PC-9 (cell line): ENCODE measurements around the gene ONECUT2.

Experiments used
- EZH2 ChIP-seq: fragments of 200-600 bp; sonication (generic); IDR thresholded peaks from 2 replicates; pipeline ENCODE4 v1.8.0; 2017; ENCODE audit warnings: antibody characterized with exemption, low read depth
- TF ChIP-seq, protein P1 (sequence below): fragments of 200-600 bp; sonication (generic); conservative IDR thresholded peaks from 2 replicates; pipeline ENCODE4 v1.6.1; 2017; ENCODE audit warnings: mixed run types, antibody characterized with exemption, mild to moderate bottlenecking, moderate library complexity

DNA sequence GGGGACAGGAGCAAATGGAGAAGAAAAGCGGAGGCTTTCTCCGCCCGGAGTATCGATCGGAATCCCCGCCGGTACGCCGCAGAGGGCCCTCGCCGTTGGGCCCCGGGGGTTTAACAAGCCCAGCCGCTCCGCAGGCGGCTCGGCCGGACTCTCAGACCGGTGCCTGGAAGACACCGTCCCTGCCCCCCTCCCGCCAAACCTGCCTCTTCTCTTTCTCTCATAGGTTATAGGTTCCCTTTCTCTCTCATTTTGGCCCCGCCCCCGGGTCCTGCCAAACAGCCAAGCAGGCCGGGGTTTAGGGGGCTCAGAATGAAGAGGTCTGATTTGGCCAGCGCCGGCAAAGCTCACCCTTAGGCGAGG, 4.4 kb downstream of the ONECUT2 start:
- TF ChIP-seq, protein P1, sequence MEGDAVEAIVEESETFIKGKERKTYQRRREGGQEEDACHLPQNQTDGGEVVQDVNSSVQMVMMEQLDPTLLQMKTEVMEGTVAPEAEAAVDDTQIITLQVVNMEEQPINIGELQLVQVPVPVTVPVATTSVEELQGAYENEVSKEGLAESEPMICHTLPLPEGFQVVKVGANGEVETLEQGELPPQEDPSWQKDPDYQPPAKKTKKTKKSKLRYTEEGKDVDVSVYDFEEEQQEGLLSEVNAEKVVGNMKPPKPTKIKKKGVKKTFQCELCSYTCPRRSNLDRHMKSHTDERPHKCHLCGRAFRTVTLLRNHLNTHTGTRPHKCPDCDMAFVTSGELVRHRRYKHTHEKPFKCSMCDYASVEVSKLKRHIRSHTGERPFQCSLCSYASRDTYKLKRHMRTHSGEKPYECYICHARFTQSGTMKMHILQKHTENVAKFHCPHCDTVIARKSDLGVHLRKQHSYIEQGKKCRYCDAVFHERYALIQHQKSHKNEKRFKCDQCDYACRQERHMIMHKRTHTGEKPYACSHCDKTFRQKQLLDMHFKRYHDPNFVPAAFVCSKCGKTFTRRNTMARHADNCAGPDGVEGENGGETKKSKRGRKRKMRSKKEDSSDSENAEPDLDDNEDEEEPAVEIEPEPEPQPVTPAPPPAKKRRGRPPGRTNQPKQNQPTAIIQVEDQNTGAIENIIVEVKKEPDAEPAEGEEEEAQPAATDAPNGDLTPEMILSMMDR, result no peak
- TF ChIP-seq EZH2, result no peak
